ENCODE data around the gene CADM4. TPM values are rescaled to one million over a fixed set of nuclear protein-coding genes. Genes with fewer than 3 reads are reported as not detected.

CADM4 gene
- total RNA-seq, 6 experiments from 2014 or later = 2.2 to 4.7 (median 3.7) TPM

GRCh38 chr19:43648633-43649032, 9.0 kb upstream of the CADM4 start:
- no peak overlapping the region for H3K27ac ChIP-seq
- TF ChIP-seq POLR2A (IDR thresholded peaks at IDR 0.05) (no peak), CTCF (IDR thresholded peaks at IDR 0.05) (no peak)
- no peaks in the 10 kb centered on the region for H3K36me3 ChIP-seq
- no peaks in the 10 kb centered on the region for H3K9me3 ChIP-seq
- intact Hi-C loops (cut with DNase I) = loop anchor here in 1 of 2 donors (10.0 kb wide), 1 partner anchor 204 kb away; no protein-coding TSS in a partner anchor
- no peak overlapping the region for H3K4me3 ChIP-seq
- peaks cover 0 to 6% (median 0%) of the 10 kb centered on the region in 4 donors for H3K4me1 ChIP-seq
- H3K27me3 ChIP-seq = no peaks in the 10 kb centered on the region
- WGBS (ENCODE audit: insufficient coverage, low coverage, low lambda C conversion rate, missing lambda C conversion rate) = 65% methylated on average over 3 of the region's 6 CpGs
- DNase-seq = no peak
- ATAC-seq = no peak

GRCh38 chr19:43644181-43644580, 4.5 kb upstream of the CADM4 start:
- H3K36me3 ChIP-seq = no peaks in the 10 kb centered on the region
- ATAC-seq = no peak
- DNase-seq = no peak
- H3K27ac ChIP-seq = no peak overlapping the region
- TF ChIP-seq CTCF (IDR thresholded peaks at IDR 0.05) (no peak), POLR2A (IDR thresholded peaks at IDR 0.05) (no peak)
- no peak overlapping the region for H3K4me3 ChIP-seq
- intact Hi-C loops (cut with DNase I) = loop anchor here in 1 of 2 donors (10.0 kb wide), 1 partner anchor 199 kb away; no protein-coding TSS in a partner anchor
- WGBS (ENCODE audit: insufficient coverage, low coverage, low lambda C conversion rate, missing lambda C conversion rate) = 76% methylated on average over 13 of the region's 13 CpGs
- no peaks in the 10 kb centered on the region for H3K4me1 ChIP-seq
- no peaks in the 10 kb centered on the region for H3K9me3 ChIP-seq
- no peaks in the 10 kb centered on the region for H3K27me3 ChIP-seq

- Histone ChIP-seq H3K9me3 (no peaks in the 10 kb centered on the region), H3K4me1 (no peaks in the 10 kb centered on the region), H3K4me3 (no peak overlapping the region), H3K27ac (no peak overlapping the region), H3K36me3 (no peaks in the 10 kb centered on the region), H3K27me3 (no peaks in the 10 kb centered on the region)
- 66% methylated on average over 3 of the region's 3 CpGs for WGBS (ENCODE audit: insufficient coverage, low coverage, low lambda C conversion rate, missing lambda C conversion rate)
- ATAC-seq (no peak), DNase-seq (no peak)
- no peak for TF ChIP-seq CTCF (IDR thresholded peaks at IDR 0.05)
- TF ChIP-seq POLR2A (IDR thresholded peaks at IDR 0.05) = no peak
- intact Hi-C loops (cut with DNase I) = loop anchor here in 1 of 2 donors (10.0 kb wide), 1 partner anchor 199 kb away; no protein-coding TSS in a partner anchor
Measured at GRCh38 chr19:43643326-43643725, 3.7 kb upstream of the CADM4 start.

- Histone ChIP-seq H3K36me3 (no peaks in the 10 kb centered on the region), H3K4me1 (no peaks in the 10 kb centered on the region), H3K4me3 (no peak overlapping the region), H3K27ac (no peak overlapping the region), H3K9me3 (no peaks in the 10 kb centered on the region), H3K27me3 (no peaks in the 10 kb centered on the region)
- WGBS (ENCODE audit: insufficient coverage, low coverage, low lambda C conversion rate, missing lambda C conversion rate) = 65% methylated on average over 4 of the region's 4 CpGs
- TF ChIP-seq POLR2A (IDR thresholded peaks at IDR 0.05) = no peak
- TF ChIP-seq CTCF (IDR thresholded peaks at IDR 0.05) = no peak
- ATAC-seq = no peak
- DNase-seq = no peak
- intact Hi-C loops (cut with DNase I) = loop anchor here in 1 of 2 donors (10.0 kb wide), 1 partner anchor 198 kb away; no protein-coding TSS in a partner anchor
Measured at GRCh38 chr19:43642531-43642930, 2.9 kb upstream of the CADM4 start.

Measured in right lobe of liver (tissue), 6 donors.